H9 (cell line): ENCODE measurements around the gene TRMT11. TPM values are rescaled to one million over a fixed set of nuclear protein-coding genes. Genes with fewer than 3 reads are reported as not detected.

Experiments used
- DNase-seq: peaks from one replicate; pipeline ENCODE4 v3.0.0-alpha.2; 2017
- H2AFZ ChIP-seq: one replicate; pipeline ENCODE4 v1.6.1; 2013; ENCODE audit warnings: mild to moderate bottlenecking, low read length, control low read depth, moderate library complexity
- H2AK5ac ChIP-seq: 2 replicates; pipeline ENCODE4 v1.6.1; 2013; ENCODE audit warnings: low read length, control low read depth, mixed read lengths; ENCODE audit not compliant: insufficient read length
- H2BK120ac ChIP-seq: one replicate; pipeline ENCODE4 v1.6.1; 2013; ENCODE audit warnings: low read depth, mild to moderate bottlenecking, low read length, control low read depth, inconsistent platforms; ENCODE audit not compliant: poor library complexity, severe bottlenecking
- H2BK12ac ChIP-seq: 2 replicates; pipeline ENCODE4 v1.6.1; 2013; ENCODE audit warnings: low read length, control low read depth, mixed read lengths, low read depth; ENCODE audit not compliant: insufficient read length
- H2BK15ac ChIP-seq: 2 replicates; pipeline ENCODE4 v1.6.1; 2013; ENCODE audit warnings: low read depth, low read length, control low read depth
- H2BK20ac ChIP-seq: one replicate; pipeline ENCODE4 v1.6.1; 2013; ENCODE audit warnings: low read depth, mild to moderate bottlenecking, low read length, control low read depth, inconsistent platforms; ENCODE audit not compliant: poor library complexity, severe bottlenecking
- H2BK5ac ChIP-seq: 2 replicates; pipeline ENCODE4 v1.6.1; 2013; ENCODE audit warnings: low read length, control low read depth, mixed read lengths; ENCODE audit not compliant: insufficient read length
- H3K14ac ChIP-seq: 2 replicates; pipeline ENCODE4 v1.6.1; 2013; ENCODE audit warnings: low read length, control low read depth; ENCODE audit not compliant: insufficient read depth
- H3K18ac ChIP-seq: 2 replicates; pipeline ENCODE4 v1.6.1; 2013; ENCODE audit warnings: low read depth, mild to moderate bottlenecking, mixed read lengths, low read length, control low read depth; ENCODE audit not compliant: insufficient read length
- H3K23ac ChIP-seq: 2 replicates; pipeline ENCODE4 v1.6.1; 2013; ENCODE audit warnings: low read length, control low read depth, mixed read lengths, low read depth; ENCODE audit not compliant: insufficient read length
- H3K23me2 ChIP-seq: 2 replicates; pipeline ENCODE4 v1.6.1; 2013; ENCODE audit warnings: low read depth, mild to moderate bottlenecking, mixed read lengths, low read length, control low read depth; ENCODE audit not compliant: insufficient read length, poor library complexity, severe bottlenecking
- H3K27ac ChIP-seq: 2 replicates; pipeline ENCODE4 v1.5.1; 2013; ENCODE audit warnings: low read length, control low read depth, mixed read lengths, low read depth; ENCODE audit not compliant: insufficient read length
- H3K27me3 ChIP-seq: 2 replicates; pipeline ENCODE4 v1.6.1; 2013; ENCODE audit warnings: low read length, control low read depth, inconsistent platforms; ENCODE audit not compliant: insufficient read depth
- H3K4ac ChIP-seq: 2 replicates; pipeline ENCODE4 v1.6.1; 2013; ENCODE audit warnings: low read depth, mild to moderate bottlenecking, control low read depth, inconsistent platforms, low read length, moderate library complexity
- H3K4me1 ChIP-seq: 2 replicates; pipeline ENCODE4 v1.6.1; 2013; ENCODE audit warnings: low read length, control low read depth, inconsistent platforms; ENCODE audit not compliant: insufficient read depth
- H3K4me2 ChIP-seq: 2 replicates; pipeline ENCODE4 v1.6.1; 2013; ENCODE audit warnings: low read length, control low read depth, mixed read lengths; ENCODE audit not compliant: insufficient read length, insufficient read depth
- H3K56ac ChIP-seq: 2 replicates; pipeline ENCODE4 v1.6.1; 2013; ENCODE audit warnings: low read depth, mild to moderate bottlenecking, mixed read lengths, low read length, control low read depth; ENCODE audit not compliant: insufficient read length
- H3K79me1 ChIP-seq: 2 replicates; pipeline ENCODE4 v1.6.1; 2013; ENCODE audit warnings: low read depth, mild to moderate bottlenecking, moderate library complexity, low read length, control low read depth, inconsistent platforms; ENCODE audit not compliant: insufficient read depth, poor library complexity, severe bottlenecking
- H3K79me2 ChIP-seq: 2 replicates; pipeline ENCODE4 v1.6.1; 2013; ENCODE audit warnings: low read length, control low read depth, inconsistent platforms; ENCODE audit not compliant: insufficient read depth
- H3K9ac ChIP-seq: 2 replicates; pipeline ENCODE4 v1.6.1; 2013; ENCODE audit warnings: low read length, control low read depth, mixed read lengths; ENCODE audit not compliant: insufficient read length; ENCODE audit errors: extremely low read depth
- H3K9me3 ChIP-seq: one replicate; pipeline ENCODE4 v1.6.1; 2013; ENCODE audit warnings: low read depth, low read length, inconsistent platforms; ENCODE audit not compliant: control insufficient read depth
- H3T11ph ChIP-seq: one replicate; pipeline ENCODE4 v1.6.1; 2013; ENCODE audit warnings: mild to moderate bottlenecking, low read length, control low read depth, inconsistent platforms
- H4K20me1 ChIP-seq: one replicate; pipeline ENCODE4 v1.6.1; 2013; ENCODE audit not compliant: control insufficient read depth, insufficient read length, insufficient read depth
- H4K5ac ChIP-seq: 2 replicates; pipeline ENCODE4 v1.6.1; 2013; ENCODE audit warnings: low read depth, mild to moderate bottlenecking, mixed read lengths, low read length, control low read depth; ENCODE audit not compliant: insufficient read length
- H4K8ac ChIP-seq: replicated peaks from 2 replicates; pipeline ENCODE4 v1.6.1; 2013; ENCODE audit warnings: low read length, control low read depth, mixed read lengths, low read depth; ENCODE audit not compliant: insufficient read length
- H4K91ac ChIP-seq: 2 replicates; pipeline ENCODE4 v1.6.1; 2013; ENCODE audit warnings: low read depth, mild to moderate bottlenecking, moderate library complexity, mixed read lengths, low read length, control low read depth; ENCODE audit not compliant: insufficient read length
- H3K27ac Mint-ChIP-seq, 3 experiments: 2 replicates in 2 of 3; 3 replicates in 1 of 3; pipeline ENCODE4 v1.8.0; 2020 to 2021; ENCODE audit warnings: mixed read lengths in 3 of 3, mild to moderate bottlenecking in 1 of 3, moderate library complexity in 1 of 3
- H3K27me3 Mint-ChIP-seq: 2 replicates; pipeline ENCODE4 v1.8.0; 2021; ENCODE audit warnings: low read depth, mild to moderate bottlenecking, moderate library complexity, mixed read lengths
- H3K36me3 Mint-ChIP-seq, 3 experiments: 2 replicates in 2 of 3; 3 replicates in 1 of 3; pipeline ENCODE4 v1.8.0; 2020 to 2021; ENCODE audit warnings: low read depth in 3 of 3, mixed read lengths in 3 of 3; ENCODE audit not compliant: insufficient read depth in 1 of 3
- H3K4me1 Mint-ChIP-seq, 2 experiments: 2 replicates each; pipeline ENCODE4 v1.8.0; 2020; ENCODE audit warnings: mixed read lengths in 2 of 2
- H3K4me3 Mint-ChIP-seq, 2 experiments: 2 replicates in 1 of 2; 3 replicates in 1 of 2; pipeline ENCODE4 v1.8.0; 2020 to 2021; ENCODE audit warnings: mild to moderate bottlenecking in 2 of 2, mixed read lengths in 2 of 2, moderate library complexity in 1 of 2
- H3K9me3 Mint-ChIP-seq, 2 experiments: 2 replicates in 1 of 2; 3 replicates in 1 of 2; pipeline ENCODE4 v1.8.0; 2020; ENCODE audit warnings: mild to moderate bottlenecking in 2 of 2, mixed read lengths in 2 of 2, moderate library complexity in 1 of 2
- CTCF ChIP-seq: fragments of 200-600 bp; sonication (generic); conservative IDR thresholded peaks from 3 replicates; pipeline ENCODE4 v1.8.0; 2021; ENCODE audit warnings: antibody characterized with exemption, mild to moderate bottlenecking
- WGBS: extraction: QIAGEN DNeasy Blood & Tissue Kit; methylation state at CpG from one replicate; pipeline ENCODE4 v1.1.7; 2013; ENCODE audit warnings: missing lambda C conversion rate, low lambda C conversion rate, mixed read lengths; ENCODE audit not compliant: insufficient read length; ENCODE audit errors: extremely low coverage; 5-methylcytosine and 5-hydroxymethylcytosine counted together
- total RNA-seq: library from RNA; stranded (reverse); gene quantifications from 2 replicates; pipeline ENCODE4 v1.2.1, GENCODE V29; 2021

Gene TRMT11
- total RNA-seq, 1 experiment from 2014 or later, result 31.1 TPM

DNA sequence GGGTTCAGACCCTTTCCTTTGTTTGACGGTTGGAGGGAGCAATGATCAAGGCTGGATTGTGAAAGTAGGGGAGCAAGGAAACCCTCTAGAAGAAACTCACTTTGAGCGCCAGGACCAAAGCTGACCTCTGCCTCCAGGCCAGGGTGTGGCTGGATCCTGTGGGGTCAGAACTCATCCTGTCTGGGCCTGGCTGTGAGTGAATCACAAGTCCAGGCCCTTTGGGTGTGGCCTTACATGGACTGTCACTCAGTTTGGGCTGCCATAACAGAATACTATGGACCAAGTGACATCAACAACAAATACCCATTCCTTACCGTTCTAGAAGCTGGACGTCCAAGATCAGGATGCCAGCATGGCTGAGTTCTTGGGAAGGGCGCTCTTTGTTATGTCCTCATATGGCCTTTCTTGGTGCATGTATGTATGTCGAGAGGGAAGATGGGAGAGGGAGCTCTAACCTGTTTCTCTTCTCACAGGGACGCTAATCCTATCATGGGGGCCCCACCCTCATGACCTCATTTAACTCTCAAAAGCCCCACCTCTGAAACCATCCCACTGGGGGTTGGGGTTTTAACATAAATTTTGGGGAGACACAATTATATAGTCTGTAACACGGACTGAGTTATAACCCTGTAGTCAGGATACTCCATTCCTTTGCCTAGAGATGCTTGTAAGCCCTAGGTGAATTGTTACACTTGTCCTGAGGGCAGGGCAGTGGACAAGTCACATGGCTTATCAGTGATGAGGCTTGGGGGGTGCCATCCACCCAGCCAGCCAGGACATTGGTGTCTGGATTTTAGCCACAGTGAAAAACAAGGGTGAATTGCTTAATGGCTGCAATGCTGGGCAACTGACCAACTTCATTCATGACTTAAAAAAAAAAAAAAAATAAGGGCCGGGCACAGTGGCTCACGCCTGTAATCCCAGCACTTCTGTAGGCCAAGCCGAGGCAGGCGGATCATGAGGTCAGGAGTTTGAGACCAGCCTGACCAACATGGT is 80.0 kb downstream of the TRMT11 start:
- no peak overlapping the region for H3K14ac ChIP-seq
- H3K27ac Mint-ChIP-seq, result 0 out of 7 replicates have a peak overlapping the region, but pooled peaks of 1 of the 3 experiments have one; percentile 17
- TF ChIP-seq CTCF, result no peak
- no peak overlapping the region for H2AK5ac ChIP-seq
- H3K27me3 ChIP-seq, result no peaks in the 10 kb centered on the region
- no peaks in the 10 kb centered on the region for H3K9me3 ChIP-seq
- no peak overlapping the region for H3K18ac ChIP-seq
- no peak overlapping the region for H2BK20ac ChIP-seq
- no peak overlapping the region for H2AFZ ChIP-seq
- no peaks in the 10 kb centered on the region for H3K9me3 Mint-ChIP-seq
- no peaks in the 10 kb centered on the region for H3K79me2 ChIP-seq
- H4K5ac ChIP-seq, result no peak overlapping the region
- H3K4me3 Mint-ChIP-seq, result no peak overlapping the region
- H3K4me1 Mint-ChIP-seq, result peaks cover 11 to 16% of the 10 kb centered on the region in 2 experiments
- no peaks in the 10 kb centered on the region for H3K27me3 Mint-ChIP-seq
- no peak for DNase-seq
- H3K27ac ChIP-seq, result no peak overlapping the region
- no peaks in the 10 kb centered on the region; a peak in 1 of 7 replicates for H3K36me3 Mint-ChIP-seq
- no peak overlapping the region for H3K4me2 ChIP-seq
- no peak overlapping the region for H3T11ph ChIP-seq
- H3K4ac ChIP-seq, result no peak overlapping the region
- no peak overlapping the region for H2BK5ac ChIP-seq
- H2BK120ac ChIP-seq, result no peak overlapping the region
- no peak overlapping the region for H3K56ac ChIP-seq
- H3K4me1 ChIP-seq, result no peaks in the 10 kb centered on the region; the same call in 1 of the 2 replicates
- no peak overlapping the region for H2BK15ac ChIP-seq
- no peaks in the 10 kb centered on the region for H4K20me1 ChIP-seq
- no peak overlapping the region for H3K9ac ChIP-seq
- no peaks in the 10 kb centered on the region for H3K23me2 ChIP-seq
- WGBS, result no CpG with 5 or more reads among the region's 12 CpGs
- no peak overlapping the region for H4K91ac ChIP-seq
- no peak overlapping the region for H4K8ac ChIP-seq
- no peak overlapping the region for H2BK12ac ChIP-seq
- H3K79me1 ChIP-seq, result no peaks in the 10 kb centered on the region
- H3K23ac ChIP-seq, result no peak overlapping the region
